T-helper 1 cell treated with Interleukin-12 subunit alpha and Interleukin-12 subunit beta and Interleukin-4 antibody, amounts not matched to agents 30 μg/mL and 1 μg/mL, for 36 hours (primary cell): ENCODE measurements around the gene TMEM91.

Source experiments
- H3K27ac Mint-ChIP-seq: one replicate; pipeline ENCODE4 v1.8.0; 2021; ENCODE audit warnings: mild to moderate bottlenecking, mixed read lengths
- H3K27me3 Mint-ChIP-seq: one replicate; pipeline ENCODE4 v1.8.0; 2021; ENCODE audit warnings: low read depth, mixed read lengths
- H3K36me3 Mint-ChIP-seq: one replicate; pipeline ENCODE4 v1.8.0; 2021; ENCODE audit warnings: low read depth, mixed read lengths
- H3K4me1 Mint-ChIP-seq: one replicate; pipeline ENCODE4 v1.8.0; 2021; ENCODE audit warnings: low read depth, mixed read lengths
- H3K4me3 Mint-ChIP-seq: one replicate; pipeline ENCODE4 v1.8.0; 2021; ENCODE audit warnings: mild to moderate bottlenecking, moderate library complexity, mixed read lengths
- H3K9me3 Mint-ChIP-seq: one replicate; pipeline ENCODE4 v1.8.0; 2021; ENCODE audit warnings: mixed read lengths

Gene TMEM91

DNA sequence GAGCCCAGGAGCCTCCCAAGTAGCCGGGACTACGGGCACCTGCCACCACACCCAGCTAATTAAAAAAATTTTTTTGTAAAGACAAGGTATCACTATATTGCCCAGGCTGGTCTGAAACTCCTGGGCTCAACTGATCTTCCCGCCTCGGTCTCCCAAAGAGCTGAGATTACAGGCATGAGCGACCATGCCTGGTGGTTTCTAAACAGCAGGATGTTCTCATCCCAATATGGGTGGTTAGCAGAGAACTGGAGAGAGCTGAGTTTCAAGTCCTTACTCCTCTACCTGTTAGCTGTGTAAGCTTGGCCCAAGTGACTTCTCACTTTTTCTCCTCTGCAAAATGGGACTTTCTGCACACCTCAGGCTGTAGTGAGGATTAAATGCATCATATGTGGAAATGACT is 8.0 kb downstream of the TMEM91 start:
- Mint-ChIP-seq H3K9me3 (no peaks in the 10 kb centered on the region), H3K36me3 (no peaks in the 10 kb centered on the region), H3K27me3 (no peaks in the 10 kb centered on the region), H3K4me1 (no peaks in the 10 kb centered on the region), H3K27ac (no peak overlapping the region), H3K4me3 (no peak overlapping the region)

DNA sequence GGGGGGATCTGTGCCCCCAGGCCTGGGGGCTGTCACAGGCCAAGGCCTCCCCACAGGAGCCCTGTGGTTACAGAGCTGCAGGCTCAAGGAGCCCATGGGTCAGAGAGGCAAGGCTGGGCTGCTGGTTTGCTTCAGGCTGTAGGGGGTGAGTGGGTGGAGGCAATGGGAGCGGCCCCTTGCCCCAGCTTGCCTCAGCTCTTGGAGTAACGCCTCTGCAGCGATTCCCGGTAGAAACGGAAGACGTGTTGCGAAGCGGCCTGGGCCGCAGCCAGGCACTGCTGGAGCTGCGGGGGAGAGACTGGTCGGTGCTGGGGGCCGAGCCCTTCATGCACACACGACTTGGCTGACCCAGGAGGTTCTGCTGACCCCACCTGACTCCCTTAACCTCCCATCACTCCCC is 10.1 kb downstream of the TMEM91 start:
- Mint-ChIP-seq H3K27me3 (no peaks in the 10 kb centered on the region), H3K27ac (no peak overlapping the region), H3K4me3 (no peak overlapping the region), H3K4me1 (no peaks in the 10 kb centered on the region), H3K36me3 (peaks cover 2% of the 10 kb centered on the region), H3K9me3 (no peaks in the 10 kb centered on the region)

DNA sequence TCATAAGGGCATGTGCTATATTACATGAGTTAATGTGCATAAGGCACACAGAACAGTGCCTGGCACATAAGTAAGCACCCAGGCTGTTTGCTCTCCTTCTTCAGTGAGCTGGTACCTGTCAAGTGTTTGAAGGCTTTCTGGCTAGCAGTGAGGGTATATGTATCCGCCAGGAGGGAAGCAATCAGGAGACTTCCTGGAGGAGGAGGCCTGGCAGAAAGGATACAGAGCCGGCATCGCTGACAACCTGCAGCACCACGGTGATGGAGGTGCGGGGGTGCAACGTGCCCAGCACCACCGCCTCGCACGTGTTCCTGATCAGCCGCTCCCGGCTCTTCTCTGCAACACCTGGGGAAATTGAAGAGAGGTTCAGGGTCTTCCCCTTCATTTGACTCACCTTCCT is 15.3 kb downstream of the TMEM91 start:
- Mint-ChIP-seq H3K27me3 (no peaks in the 10 kb centered on the region), H3K4me3 (no peak overlapping the region), H3K9me3 (no peaks in the 10 kb centered on the region), H3K36me3 (peaks cover 8% of the 10 kb centered on the region), H3K27ac (no peak overlapping the region), H3K4me1 (peaks cover 13% of the 10 kb centered on the region)

DNA sequence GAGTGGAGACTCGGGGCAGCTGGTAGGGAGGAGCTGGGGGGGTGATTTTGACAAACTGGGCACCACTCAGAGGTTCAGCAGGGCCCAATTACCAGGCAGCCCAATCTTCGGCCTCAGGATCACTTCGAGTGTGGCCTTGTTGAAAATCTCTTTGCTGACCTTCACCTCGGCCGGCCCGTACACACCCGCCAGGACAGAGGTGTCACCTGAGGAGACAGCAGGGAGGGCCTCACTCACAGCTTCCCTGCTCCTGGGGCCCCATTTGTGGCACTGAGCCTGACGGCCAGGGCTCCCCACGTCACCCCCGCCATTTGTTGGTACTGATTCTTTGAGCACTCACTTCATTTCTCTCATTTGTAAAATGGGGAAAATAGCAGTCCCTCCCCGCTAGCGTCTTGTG is 16.4 kb downstream of the TMEM91 start:
- no peak overlapping the region for H3K27ac Mint-ChIP-seq
- peaks cover 13% of the 10 kb centered on the region for H3K4me1 Mint-ChIP-seq
- no peaks in the 10 kb centered on the region for H3K27me3 Mint-ChIP-seq
- no peaks in the 10 kb centered on the region for H3K9me3 Mint-ChIP-seq
- peaks cover 9% of the 10 kb centered on the region for H3K36me3 Mint-ChIP-seq
- H3K4me3 Mint-ChIP-seq = no peak overlapping the region

DNA sequence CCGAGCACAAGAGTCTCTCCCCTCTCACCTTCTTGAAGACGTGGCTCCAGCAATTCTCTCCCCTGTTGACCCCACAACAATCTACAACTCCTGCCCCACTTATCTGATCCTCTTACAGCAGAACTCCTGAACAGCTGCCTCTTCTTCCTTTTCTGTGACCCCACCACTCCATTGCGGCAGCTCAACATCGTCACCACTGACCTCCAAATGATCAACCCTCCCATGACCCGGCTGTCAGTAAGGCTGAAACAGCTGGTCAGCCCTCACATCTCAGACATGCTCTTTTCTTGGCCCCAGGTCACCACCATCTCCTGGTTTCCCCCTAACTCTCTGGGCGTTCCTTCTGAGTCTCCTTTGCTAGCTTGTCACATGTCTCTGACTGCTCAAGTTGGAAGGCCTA is 19.0 kb downstream of the TMEM91 start:
- Mint-ChIP-seq H3K27ac (peak overlapping the region; percentile 67), H3K36me3 (peaks cover 9% of the 10 kb centered on the region), H3K4me3 (peak overlapping the region; percentile 74), H3K4me1 (peaks cover 29% of the 10 kb centered on the region), H3K9me3 (no peaks in the 10 kb centered on the region), H3K27me3 (no peaks in the 10 kb centered on the region)

DNA sequence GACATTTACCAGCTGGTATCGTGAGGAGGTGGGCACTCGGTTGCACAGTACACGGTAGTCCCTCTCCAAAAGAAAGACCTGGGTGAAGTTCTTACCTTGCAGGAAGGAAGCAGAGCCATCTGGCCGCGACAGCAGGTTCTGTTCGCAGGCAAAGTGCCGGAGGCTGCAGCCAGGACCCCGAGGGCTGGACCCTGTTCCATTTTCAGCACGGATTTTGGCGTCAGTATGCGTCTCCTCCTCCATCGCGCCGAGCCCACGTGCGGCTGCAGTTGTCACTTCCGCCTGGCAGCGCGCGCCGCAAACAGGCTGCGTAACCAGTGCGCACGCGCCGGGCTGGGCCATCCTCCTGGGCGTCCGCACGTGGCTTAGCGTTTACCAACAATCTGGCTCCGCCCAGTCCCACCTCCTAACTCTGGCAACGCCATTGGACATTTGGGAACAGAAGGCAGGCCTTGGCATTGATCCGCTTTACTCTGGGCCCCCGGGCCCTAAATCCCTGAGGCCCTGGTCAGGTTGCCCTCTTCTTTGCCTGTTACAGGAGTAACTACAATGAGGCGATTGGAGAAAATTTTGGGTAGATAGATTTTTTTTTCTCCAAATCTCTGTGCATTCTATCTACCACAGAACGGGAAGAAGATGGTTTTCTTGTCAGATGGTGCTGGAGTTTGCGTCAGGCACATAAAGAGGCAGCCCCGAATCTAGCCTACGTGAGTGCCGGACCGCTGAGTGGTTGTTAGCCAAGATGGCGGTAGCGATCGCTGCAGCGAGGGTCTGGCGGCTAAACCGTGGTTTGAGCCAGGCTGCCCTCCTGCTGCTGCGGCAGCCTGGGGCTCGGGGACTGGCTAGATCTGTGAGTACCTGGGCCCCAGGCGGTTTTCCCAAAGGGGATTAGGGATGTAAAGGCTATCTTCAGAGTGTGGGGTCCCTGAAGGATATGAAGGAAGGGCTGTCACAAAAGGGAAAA is 21.0 kb downstream of the TMEM91 start, which contains the start of the genes BCKDHA and EXOSC5:
TSS of gene BCKDHA (plus strand) at position 733 of the 964 bp plus-strand sequence. CDS start at position 743, 10 bp downstream.
TSS of gene EXOSC5 (minus strand) at position 274 of the 964 bp plus-strand sequence. CDS start at position 243, 31 bp downstream.
- Mint-ChIP-seq H3K27me3 (no peaks in the 10 kb centered on the region), H3K9me3 (no peaks in the 10 kb centered on the region), H3K36me3 (peaks cover 4% of the 10 kb centered on the region), H3K4me3 (peak within 1 kb of the TSS; percentile 97), H3K4me1 (peaks cover 29% of the 10 kb centered on the region), H3K27ac (peak within 1 kb of the TSS; percentile 100)

DNA sequence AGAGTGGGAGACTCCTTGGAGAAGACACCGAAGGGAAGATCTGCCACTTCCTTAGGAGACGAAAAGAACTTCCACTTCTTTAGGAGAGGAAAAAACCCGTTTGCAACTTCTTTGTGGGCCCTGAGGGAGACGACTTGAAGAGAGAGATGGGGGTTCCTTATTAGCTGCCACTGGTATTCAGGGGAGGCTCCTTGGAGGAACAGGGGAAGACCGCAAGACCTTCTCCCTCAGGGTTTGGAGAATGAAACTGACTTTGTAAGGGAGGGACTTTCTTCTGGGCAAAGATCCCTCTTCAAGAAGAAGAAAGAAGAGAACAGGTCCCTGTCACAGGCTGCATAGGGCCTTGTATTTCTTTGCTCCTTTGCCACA is 21.7 kb downstream of the TMEM91 start:
- peaks cover 29% of the 10 kb centered on the region for H3K4me1 Mint-ChIP-seq
- no peaks in the 10 kb centered on the region for H3K9me3 Mint-ChIP-seq
- H3K27me3 Mint-ChIP-seq = no peaks in the 10 kb centered on the region
- peak overlapping the region; percentile 100 for H3K27ac Mint-ChIP-seq
- peaks cover 4% of the 10 kb centered on the region for H3K36me3 Mint-ChIP-seq
- H3K4me3 Mint-ChIP-seq = peak overlapping the region; percentile 97

DNA sequence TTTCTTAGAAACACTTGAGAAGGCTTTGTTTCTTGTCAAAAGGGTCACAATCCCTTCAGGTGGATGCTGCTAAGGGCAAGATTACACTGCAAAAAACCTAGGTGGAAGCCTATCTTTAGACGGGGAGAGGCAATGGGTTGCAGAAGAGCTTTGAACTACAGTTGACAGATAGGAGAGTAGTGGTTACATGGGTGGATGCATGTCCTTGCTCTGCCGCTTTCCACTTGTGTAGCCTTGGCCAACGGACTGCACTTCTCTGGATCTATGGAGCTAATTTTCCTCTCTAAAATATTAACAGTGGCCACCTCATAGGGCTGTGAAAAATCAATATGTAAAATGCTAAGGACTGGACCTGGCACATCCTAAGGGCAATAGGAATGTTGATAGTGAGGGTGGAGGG is 22.3 kb downstream of the TMEM91 start:
- H3K9me3 Mint-ChIP-seq = no peaks in the 10 kb centered on the region
- H3K36me3 Mint-ChIP-seq = peaks cover 4% of the 10 kb centered on the region
- H3K27ac Mint-ChIP-seq = peak overlapping the region; percentile 100
- H3K4me3 Mint-ChIP-seq = peak overlapping the region; percentile 97
- H3K4me1 Mint-ChIP-seq = peaks cover 29% of the 10 kb centered on the region
- no peaks in the 10 kb centered on the region for H3K27me3 Mint-ChIP-seq

DNA sequence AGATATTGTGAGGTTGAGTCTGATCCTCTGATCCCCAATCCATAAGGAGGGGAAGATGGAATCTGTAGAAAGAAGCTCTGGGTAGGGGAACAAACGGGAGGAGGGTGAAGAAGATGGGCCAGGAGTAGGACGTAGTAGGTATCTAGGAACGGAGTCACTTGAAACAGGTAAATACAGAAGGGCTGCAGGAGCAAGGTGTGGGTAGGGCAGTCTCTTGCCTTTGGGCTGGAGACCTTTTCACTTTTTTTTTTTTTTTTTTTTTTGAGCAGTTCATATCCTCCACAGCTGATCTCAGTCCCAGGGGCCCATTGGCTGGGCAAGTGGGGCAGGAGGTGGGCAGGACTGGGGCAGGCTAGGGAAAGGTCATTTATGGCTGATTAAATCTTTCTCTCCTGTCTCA is 22.8 kb downstream of the TMEM91 start:
- Mint-ChIP-seq H3K9me3 (no peaks in the 10 kb centered on the region), H3K4me3 (peak overlapping the region; percentile 97), H3K4me1 (peaks cover 29% of the 10 kb centered on the region), H3K27ac (peak overlapping the region; percentile 18), H3K27me3 (no peaks in the 10 kb centered on the region), H3K36me3 (peaks cover 4% of the 10 kb centered on the region)

DNA sequence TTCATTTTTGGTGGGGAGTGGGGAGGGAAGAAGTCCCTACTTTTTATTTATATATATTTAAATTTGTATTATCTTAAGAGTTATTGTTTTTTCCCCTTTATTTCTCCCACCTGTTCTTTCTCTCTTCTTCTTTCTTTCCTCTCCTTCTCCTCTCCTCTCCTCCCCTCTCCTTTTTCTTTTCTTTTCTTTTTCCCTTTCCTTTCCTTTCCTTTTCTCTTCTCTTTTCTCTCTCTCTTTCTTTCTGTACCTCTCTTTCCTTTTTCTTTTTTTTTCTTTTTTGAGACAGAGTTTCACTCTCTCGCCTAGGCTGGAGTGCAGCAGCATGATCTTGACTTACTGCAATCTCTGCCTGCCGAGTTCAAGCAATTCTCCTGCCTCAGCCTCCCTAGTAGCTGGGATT is 23.2 kb downstream of the TMEM91 start:
- no peaks in the 10 kb centered on the region for H3K27me3 Mint-ChIP-seq
- peak overlapping the region; percentile 42 for H3K27ac Mint-ChIP-seq
- peak overlapping the region; percentile 64 for H3K4me3 Mint-ChIP-seq
- peaks cover 29% of the 10 kb centered on the region for H3K4me1 Mint-ChIP-seq
- peaks cover 4% of the 10 kb centered on the region for H3K36me3 Mint-ChIP-seq
- no peaks in the 10 kb centered on the region for H3K9me3 Mint-ChIP-seq

DNA sequence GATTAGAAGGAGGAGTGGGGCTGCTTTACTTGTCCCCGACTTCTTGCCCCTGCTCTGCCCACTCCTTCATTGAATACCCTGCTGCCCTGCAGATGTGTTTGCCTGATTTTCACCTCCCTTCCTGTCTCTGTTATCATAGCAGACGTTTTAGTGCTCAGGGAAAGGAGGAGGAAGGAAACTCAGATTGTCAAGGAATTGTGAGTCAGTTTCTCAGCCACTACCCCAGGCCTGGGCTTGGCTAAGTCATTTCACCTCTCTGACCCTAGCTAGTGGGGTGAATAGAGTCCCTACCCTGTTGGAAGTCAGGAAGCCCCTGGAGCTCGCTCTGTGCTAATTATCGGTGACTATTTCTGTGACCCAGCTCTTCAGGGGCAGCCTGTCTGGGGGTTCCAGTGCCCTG is 25.1 kb downstream of the TMEM91 start:
- H3K4me1 Mint-ChIP-seq = peaks cover 17% of the 10 kb centered on the region
- peaks cover 2% of the 10 kb centered on the region for H3K36me3 Mint-ChIP-seq
- no peaks in the 10 kb centered on the region for H3K9me3 Mint-ChIP-seq
- no peak overlapping the region for H3K4me3 Mint-ChIP-seq
- H3K27ac Mint-ChIP-seq = no peak overlapping the region
- H3K27me3 Mint-ChIP-seq = no peaks in the 10 kb centered on the region

DNA sequence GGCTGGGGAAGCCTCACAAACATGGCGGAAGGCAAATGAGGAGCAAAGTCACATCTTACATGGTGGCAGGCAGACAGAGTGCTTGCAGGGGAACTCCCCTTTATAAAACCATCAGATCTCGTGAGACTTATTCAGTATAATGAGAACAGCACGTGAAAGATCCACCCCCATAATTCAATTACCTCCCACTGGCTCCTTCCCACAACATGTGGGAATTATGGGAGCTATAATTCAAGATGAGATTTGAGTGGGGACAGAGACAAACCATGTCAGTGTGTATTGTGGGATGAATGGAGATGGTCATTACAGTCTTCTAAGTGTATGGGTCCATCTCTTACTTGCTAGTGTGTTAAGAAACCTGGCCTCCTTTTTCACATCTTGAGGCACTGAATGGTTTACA is 25.7 kb downstream of the TMEM91 start:
- H3K27me3 Mint-ChIP-seq = no peaks in the 10 kb centered on the region
- no peak overlapping the region for H3K4me3 Mint-ChIP-seq
- H3K9me3 Mint-ChIP-seq = no peaks in the 10 kb centered on the region
- peaks cover 17% of the 10 kb centered on the region for H3K4me1 Mint-ChIP-seq
- peaks cover 3% of the 10 kb centered on the region for H3K36me3 Mint-ChIP-seq
- no peak overlapping the region for H3K27ac Mint-ChIP-seq

DNA sequence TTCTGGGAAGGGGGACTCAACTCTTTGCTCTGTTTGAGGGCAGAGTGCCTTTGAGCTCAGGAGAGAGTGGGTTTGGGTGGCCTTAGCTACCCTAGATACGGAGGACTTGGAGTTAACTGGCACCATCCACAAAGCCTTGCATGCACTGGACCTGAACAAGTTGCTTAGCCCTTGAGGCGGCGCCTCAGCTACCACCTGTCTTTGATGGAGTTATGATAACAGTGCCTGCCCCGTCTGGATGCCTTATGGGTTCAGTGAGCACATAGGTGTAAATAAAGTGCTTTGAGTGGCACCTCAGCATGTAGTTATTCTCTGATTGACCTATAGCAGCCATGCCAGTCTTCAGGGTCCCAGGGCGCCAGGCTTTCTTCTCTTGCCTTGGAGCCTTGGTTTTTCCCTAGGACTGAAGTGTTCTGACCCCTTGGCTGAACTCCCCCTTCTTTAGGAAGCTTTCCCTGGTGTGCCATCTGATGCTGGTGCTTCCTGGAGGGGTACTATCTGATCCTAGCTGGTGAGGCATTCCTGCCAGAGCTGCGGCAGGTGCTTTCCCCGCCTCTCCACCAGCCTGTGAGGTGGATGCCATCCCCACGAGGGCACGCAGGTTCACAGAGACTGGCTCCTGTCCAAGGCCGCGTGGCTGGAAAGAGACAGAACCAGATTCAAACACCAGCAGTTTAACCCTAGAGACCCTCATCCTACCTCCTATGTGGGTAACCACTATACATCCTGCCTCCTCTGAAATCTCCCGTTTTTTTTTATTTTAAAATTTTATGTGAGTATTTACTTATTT is 27.0 kb downstream of the TMEM91 start:
- no peak overlapping the region for H3K27ac Mint-ChIP-seq
- H3K4me1 Mint-ChIP-seq = peaks cover 13% of the 10 kb centered on the region
- no peak overlapping the region for H3K4me3 Mint-ChIP-seq
- no peaks in the 10 kb centered on the region for H3K27me3 Mint-ChIP-seq
- peaks cover 1% of the 10 kb centered on the region for H3K36me3 Mint-ChIP-seq
- H3K9me3 Mint-ChIP-seq = no peaks in the 10 kb centered on the region

DNA sequence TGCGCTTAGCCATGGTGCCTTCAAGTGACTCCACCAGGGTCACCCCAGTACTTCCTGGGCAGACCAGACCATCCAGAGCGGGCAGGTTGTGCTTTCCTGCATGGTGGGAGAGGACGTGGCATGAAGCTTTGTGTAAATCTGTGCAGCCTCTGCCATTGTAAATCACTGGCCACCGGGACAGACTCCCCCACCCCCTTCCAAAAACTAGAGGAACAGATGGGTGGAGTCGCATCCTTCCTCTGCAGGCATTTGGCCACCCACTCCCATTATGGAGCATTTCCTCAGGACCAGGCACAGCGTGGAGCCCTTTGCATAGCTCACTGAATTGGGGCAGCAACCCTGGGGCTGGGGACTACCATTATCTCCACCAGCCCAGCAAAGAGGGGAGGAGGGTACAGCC is 29.4 kb downstream of the TMEM91 start:
- H3K4me1 Mint-ChIP-seq = peaks cover 4% of the 10 kb centered on the region
- no peak overlapping the region for H3K27ac Mint-ChIP-seq
- H3K36me3 Mint-ChIP-seq = peaks cover 1% of the 10 kb centered on the region
- H3K9me3 Mint-ChIP-seq = no peaks in the 10 kb centered on the region
- H3K4me3 Mint-ChIP-seq = no peak overlapping the region
- H3K27me3 Mint-ChIP-seq = no peaks in the 10 kb centered on the region

DNA sequence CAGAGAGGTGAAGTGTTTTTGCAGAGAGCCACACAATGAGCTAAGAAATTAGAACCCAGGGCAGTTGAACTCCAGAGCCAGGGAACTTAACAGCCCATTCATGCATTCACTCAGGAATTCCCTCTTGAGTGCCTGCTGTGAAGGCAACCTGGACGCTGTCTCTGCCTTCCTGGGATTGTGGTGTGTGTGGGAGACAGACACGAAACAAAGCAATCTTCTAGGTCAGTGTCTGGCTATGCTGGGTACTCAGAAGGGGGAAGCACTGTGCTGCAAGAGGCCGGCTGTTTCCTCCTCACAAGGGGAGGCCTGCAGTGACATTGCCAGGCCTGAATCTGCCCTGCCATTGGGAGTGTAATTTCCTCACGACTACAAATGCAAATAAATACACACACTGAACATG is 30.9 kb downstream of the TMEM91 start:
- H3K4me1 Mint-ChIP-seq = peaks cover 4% of the 10 kb centered on the region
- H3K27ac Mint-ChIP-seq = no peak overlapping the region

More for the DNA sequence above, 30.9 kb downstream of the TMEM91 start:
- H3K27me3 Mint-ChIP-seq = no peaks in the 10 kb centered on the region
- H3K36me3 Mint-ChIP-seq = peaks cover 4% of the 10 kb centered on the region
- no peaks in the 10 kb centered on the region for H3K9me3 Mint-ChIP-seq
- no peak overlapping the region for H3K4me3 Mint-ChIP-seq
